ENCODE results near the gene KLHL42.

KLHL42 gene

DNA sequence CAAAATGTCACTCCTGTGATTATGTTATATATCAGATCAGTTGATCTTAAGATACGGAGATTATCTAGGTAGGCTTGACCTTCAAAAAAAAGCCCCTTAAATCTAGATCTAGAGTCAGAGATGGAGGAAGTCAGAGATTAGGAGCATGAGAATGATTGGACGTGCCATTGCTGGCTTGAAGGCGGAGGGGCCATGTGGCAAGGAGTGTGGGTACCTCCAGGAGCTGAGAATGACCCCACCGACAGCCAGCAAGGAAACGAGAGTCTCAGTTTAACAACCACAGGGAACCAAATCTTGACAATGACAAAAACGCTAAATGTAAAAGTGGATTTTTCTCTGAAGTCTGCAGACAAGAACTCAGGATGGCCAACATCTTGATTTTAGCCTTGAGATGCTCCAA is 32.5 kb downstream of the KLHL42 start:
- H3K9me3 ChIP-seq (ENCODE audit: control insufficient read depth, insufficient read depth, low read depth, low read length), result no peaks in the 10 kb centered on the region
- no peak for TF ChIP-seq ZNF560 (tag by site-specific recombination; IDR thresholded peaks at IDR 0.05; ENCODE audit: borderline replicate concordance)
- TF ChIP-seq ZNF121 (tag by site-specific recombination; IDR thresholded peaks at IDR 0.05), result no peak
- TF ChIP-seq ZNF776 (tag by site-specific recombination; IDR thresholded peaks at IDR 0.05; ENCODE audit: borderline replicate concordance), result no peak
- TF ChIP-seq ZFHX2 (tag by site-specific recombination; conservative IDR thresholded peaks at IDR 0.05), result no peak
- no peak for TF ChIP-seq ZNF10 (tag by site-specific recombination; IDR thresholded peaks at IDR 0.05)
- no peak for TF ChIP-seq EGR2 (tag by site-specific recombination; IDR thresholded peaks at IDR 0.05; ENCODE audit: low read depth)
- TF ChIP-seq ZNF211 (tag by site-specific recombination; IDR thresholded peaks at IDR 0.05; ENCODE audit: low read depth), result no peak
- TF ChIP-seq, protein P1, sequence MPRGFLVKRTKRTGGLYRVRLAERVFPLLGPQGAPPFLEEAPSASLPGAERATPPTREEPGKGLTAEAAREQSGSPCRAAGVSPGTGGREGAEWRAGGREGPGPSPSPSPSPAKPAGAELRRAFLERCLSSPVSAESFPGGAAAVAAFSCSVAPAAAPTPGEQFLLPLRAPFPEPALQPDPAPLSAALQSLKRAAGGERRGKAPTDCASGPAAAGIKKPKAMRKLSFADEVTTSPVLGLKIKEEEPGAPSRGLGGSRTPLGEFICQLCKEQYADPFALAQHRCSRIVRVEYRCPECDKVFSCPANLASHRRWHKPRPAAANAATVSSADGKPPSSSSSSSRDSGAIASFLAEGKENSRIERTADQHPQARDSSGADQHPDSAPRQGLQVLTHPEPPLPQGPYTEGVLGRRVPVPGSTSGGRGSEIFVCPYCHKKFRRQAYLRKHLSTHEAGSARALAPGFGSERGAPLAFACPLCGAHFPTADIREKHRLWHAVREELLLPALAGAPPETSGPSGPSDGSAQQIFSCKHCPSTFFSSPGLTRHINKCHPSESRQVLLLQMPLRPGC (tag by site-specific recombination; IDR thresholded peaks at IDR 0.05), result no peak
- no peak for TF ChIP-seq ZNF341 (tag by site-specific recombination; IDR thresholded peaks at IDR 0.05; ENCODE audit: low read depth)
- no peak for TF ChIP-seq ZNF664 (tag by site-specific recombination; IDR thresholded peaks at IDR 0.05)
- no peak for TF ChIP-seq TCF7L2 (IDR thresholded peaks at IDR 0.05; ENCODE audit: borderline replicate concordance, low read depth, low read length)
- TF ChIP-seq ZNF214 (tag by site-specific recombination; IDR thresholded peaks at IDR 0.05; ENCODE audit: borderline replicate concordance), result no peak
- TF ChIP-seq ZNF596 (tag by site-specific recombination; IDR thresholded peaks at IDR 0.05), result no peak
- TF ChIP-seq ZNF132 (tag by site-specific recombination; IDR thresholded peaks at IDR 0.05; ENCODE audit: borderline replicate concordance), result no peak
- no peak for TF ChIP-seq ZNF843 (tag by site-specific recombination; IDR thresholded peaks at IDR 0.05)
- TF ChIP-seq ZNF140 (tag by site-specific recombination; IDR thresholded peaks at IDR 0.05), result no peak
- no peak for TF ChIP-seq ZNF302 (tag by site-specific recombination; IDR thresholded peaks at IDR 0.05; ENCODE audit: low read depth)
- ChIA-PET POLR2A (no interaction called here), CTCF (interaction anchor here (0.6 to 2.5 kb wide), 3 partner anchors 8 to 79 kb away, joined by 3 to 13 read pairs (median 4); no protein-coding TSS in a partner anchor)
- H3K4me1 ChIP-seq (ENCODE audit: control insufficient read depth, insufficient read depth, low read length), result no peaks in the 10 kb centered on the region
- no peak overlapping the region for H3K27ac ChIP-seq (ENCODE audit: extremely low read depth, low read depth, low read length)
- H3K36me3 ChIP-seq (ENCODE audit: control insufficient read depth in 2 of 2, insufficient read depth in 1 of 2, low read length in 2 of 2), result no peaks in the 10 kb centered on the region
- no peak overlapping the region for H3K4me3 ChIP-seq (ENCODE audit: low read depth, low read length)

DNA sequence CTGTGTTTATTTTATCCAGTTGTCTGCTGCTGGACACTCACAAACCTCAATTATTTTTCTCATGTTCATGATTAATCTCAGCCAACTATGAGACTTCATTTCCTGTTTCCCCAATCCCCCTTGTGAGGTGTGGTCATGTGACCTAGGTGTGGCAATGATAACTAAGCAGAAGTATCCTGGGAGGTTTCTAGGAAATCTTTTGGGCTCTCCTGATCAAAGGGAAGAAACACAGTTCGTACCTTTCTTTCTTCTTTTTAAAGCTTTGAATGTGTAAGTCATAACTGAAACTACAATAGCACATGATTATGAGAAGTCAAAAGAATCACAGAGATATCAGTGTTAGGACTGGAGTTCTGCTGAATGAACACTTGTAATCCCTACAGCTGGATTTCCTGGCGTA is 34.4 kb downstream of the KLHL42 start:
- no peak for TF ChIP-seq ZNF777 (tag by site-specific recombination; IDR thresholded peaks at IDR 0.05; ENCODE audit: borderline replicate concordance)
- TF ChIP-seq KLF10 (tag by site-specific recombination; IDR thresholded peaks at IDR 0.05), result no peak
- TF ChIP-seq ZBTB17 (tag by site-specific recombination; IDR thresholded peaks at IDR 0.05), result no peak
- TF ChIP-seq SCRT1 (tag by site-specific recombination; IDR thresholded peaks at IDR 0.05; ENCODE audit: borderline replicate concordance), result no peak
- TF ChIP-seq ZNF311 (tag by site-specific recombination; IDR thresholded peaks at IDR 0.05; ENCODE audit: borderline replicate concordance), result no peak
- H3K4me1 ChIP-seq (ENCODE audit: control insufficient read depth, insufficient read depth, low read length), result no peaks in the 10 kb centered on the region
- H3K27ac ChIP-seq (ENCODE audit: extremely low read depth, low read depth, low read length), result no peak overlapping the region
- H3K4me3 ChIP-seq (ENCODE audit: low read depth, low read length), result no peak overlapping the region
- H3K36me3 ChIP-seq (ENCODE audit: control insufficient read depth in 2 of 2, insufficient read depth in 1 of 2, low read length in 2 of 2), result no peaks in the 10 kb centered on the region
- ChIA-PET CTCF (interaction anchor here (0.9 kb wide), 1 partner anchor 82 kb away, joined by 3 read pairs; no protein-coding TSS in a partner anchor), POLR2A (no interaction called here)
- no peaks in the 10 kb centered on the region for H3K9me3 ChIP-seq (ENCODE audit: control insufficient read depth, insufficient read depth, low read depth, low read length)

All from HEK293 (cell line).